Stomach smooth muscle (tissue), 2 donors: ENCODE data around the gene PDE4B.
"Not testable (repeated sequence)": the region's sequence is repeated elsewhere in the genome, so short reads cannot be mapped to it uniquely, and the experiment has no call there.

ENCODE experiments used
- H3K27ac ChIP-seq: one replicate; pipeline ENCODE4 v1.7.0; 2013; ENCODE audit warnings: mild to moderate bottlenecking, low read length, inconsistent platforms
- H3K27me3 ChIP-seq, 2 donors: one replicate each; pipeline ENCODE4 v1.7.0; 2013; ENCODE audit warnings: low read length in 2 of 2; ENCODE audit not compliant: insufficient read depth in 2 of 2, control insufficient read depth in 1 of 2
- H3K36me3 ChIP-seq, 2 donors: one replicate each; pipeline ENCODE4 v1.7.0; 2013; ENCODE audit warnings: low read length in 2 of 2; ENCODE audit not compliant: control insufficient read depth in 2 of 2, insufficient read depth in 2 of 2
- H3K4me1 ChIP-seq: one replicate; pipeline ENCODE4 v1.7.0; 2013; ENCODE audit warnings: low read length; ENCODE audit not compliant: control insufficient read depth, insufficient read depth
- H3K4me3 ChIP-seq, 2 donors: one replicate each; pipeline ENCODE4 v1.7.0; 2013; ENCODE audit warnings: low read length in 2 of 2
- H3K9ac ChIP-seq, 2 donors: one replicate each; pipeline ENCODE4 v1.7.0; 2013; ENCODE audit warnings: low read length in 2 of 2, mild to moderate bottlenecking in 1 of 2
- H3K9me3 ChIP-seq, 2 donors: one replicate each; pipeline ENCODE4 v1.7.0; 2013; ENCODE audit warnings: low read length in 2 of 2; ENCODE audit not compliant: control insufficient read depth in 2 of 2
- donor health status: healthy.
- donor health status: Pancreatic carcinoma.

The PDE4B gene

DNA sequence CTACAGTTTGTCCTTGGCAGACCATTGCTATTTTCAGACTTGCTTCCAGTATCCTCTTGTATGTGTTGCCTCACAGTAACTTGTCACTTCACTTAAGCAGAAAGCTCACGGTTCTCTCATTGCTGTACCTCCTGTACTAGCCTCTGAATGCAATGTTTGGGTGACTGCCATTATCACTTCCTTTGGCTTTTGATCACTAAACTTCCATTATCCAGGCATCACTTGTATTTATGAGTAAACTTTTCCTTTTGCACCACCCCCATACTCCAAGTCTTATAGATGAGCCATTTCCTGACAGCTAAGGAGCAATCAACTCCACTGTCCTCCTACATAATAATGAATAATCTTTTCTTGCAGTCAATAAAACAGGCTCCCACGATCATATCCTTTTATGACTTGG, 255.3 kb downstream of the PDE4B start:
- Histone ChIP-seq H3K9me3 (no peaks in the 10 kb centered on the region), H3K27me3 (no peaks in the 10 kb centered on the region), H3K9ac (no peak overlapping the region), H3K36me3 (no peaks in the 10 kb centered on the region), H3K4me3 (no peak overlapping the region), H3K4me1 (no peaks in the 10 kb centered on the region), H3K27ac (no peak overlapping the region)

DNA sequence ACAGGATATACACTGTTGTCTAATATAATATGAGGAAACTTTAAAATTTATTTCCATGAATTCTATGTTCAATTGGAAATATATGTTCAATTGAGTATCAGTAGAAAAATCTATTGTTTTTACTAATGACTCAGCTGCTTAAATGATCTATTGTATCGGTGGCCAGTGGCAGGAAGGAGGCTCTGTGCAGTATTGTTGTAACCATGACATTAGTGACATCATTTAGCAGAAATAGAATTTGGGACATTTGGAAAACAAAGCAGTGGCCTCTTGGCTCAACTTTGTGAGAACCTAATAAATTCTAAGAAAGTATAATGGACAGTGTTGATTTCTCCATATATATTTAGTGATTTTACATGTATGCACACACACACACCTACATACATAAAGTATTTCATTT, 257.4 kb downstream of the PDE4B start:
- H3K4me1 ChIP-seq, result no peaks in the 10 kb centered on the region
- H3K4me3 ChIP-seq, result no peak overlapping the region
- H3K9me3 ChIP-seq, result no peaks in the 10 kb centered on the region
- no peaks in the 10 kb centered on the region for H3K36me3 ChIP-seq
- no peak overlapping the region for H3K27ac ChIP-seq
- H3K27me3 ChIP-seq, result no peaks in the 10 kb centered on the region
- H3K9ac ChIP-seq, result no peak overlapping the region

DNA sequence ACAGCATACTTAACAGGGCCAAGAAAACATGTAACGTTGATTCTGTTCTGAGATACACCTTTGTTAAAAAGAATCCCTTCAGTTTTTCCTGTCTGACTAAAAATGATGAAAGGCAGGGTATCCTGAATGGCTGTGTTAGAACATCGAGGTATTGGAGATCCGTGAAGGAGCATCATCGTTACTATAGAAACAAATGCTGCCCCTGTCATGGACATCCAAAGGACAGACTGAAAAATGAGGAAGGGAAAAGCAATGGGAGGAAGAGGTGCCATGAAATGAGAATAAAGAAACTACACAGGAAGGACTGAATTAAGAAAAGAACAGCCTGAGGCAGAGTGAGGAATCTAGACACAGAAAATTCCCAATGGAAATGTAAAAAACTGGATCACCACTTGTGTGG, 257.9 kb downstream of the PDE4B start:
- H3K27me3 ChIP-seq, result no peaks in the 10 kb centered on the region
- no peaks in the 10 kb centered on the region for H3K36me3 ChIP-seq
- no peak overlapping the region for H3K9ac ChIP-seq
- no peak overlapping the region for H3K4me3 ChIP-seq
- H3K9me3 ChIP-seq, result no peaks in the 10 kb centered on the region
- H3K27ac ChIP-seq, result no peak overlapping the region
- H3K4me1 ChIP-seq, result no peaks in the 10 kb centered on the region

DNA sequence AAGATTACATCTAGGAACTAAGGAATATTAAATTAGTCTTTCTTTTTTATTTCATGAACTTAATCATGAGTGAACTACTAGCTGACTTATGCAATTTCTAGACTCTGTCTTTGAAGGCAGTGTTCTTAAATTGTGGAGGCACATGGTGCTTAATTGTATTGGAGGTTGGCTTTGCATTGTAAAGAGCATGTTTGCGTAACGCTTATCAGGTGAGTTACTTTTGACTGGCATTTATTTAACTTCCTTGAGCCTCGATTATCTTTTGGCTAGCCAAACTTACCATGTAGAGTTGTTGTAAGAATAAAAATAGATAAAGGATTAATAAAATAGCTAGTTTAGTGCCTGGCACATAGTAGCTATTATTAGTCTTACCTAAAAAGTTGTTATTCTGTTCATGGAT, 262.4 kb downstream of the PDE4B start:
- Histone ChIP-seq H3K9me3 (no peaks in the 10 kb centered on the region), H3K36me3 (no peaks in the 10 kb centered on the region), H3K27ac (no peak overlapping the region), H3K27me3 (no peaks in the 10 kb centered on the region), H3K4me1 (no peaks in the 10 kb centered on the region), H3K9ac (no peak overlapping the region), H3K4me3 (no peak overlapping the region)

DNA sequence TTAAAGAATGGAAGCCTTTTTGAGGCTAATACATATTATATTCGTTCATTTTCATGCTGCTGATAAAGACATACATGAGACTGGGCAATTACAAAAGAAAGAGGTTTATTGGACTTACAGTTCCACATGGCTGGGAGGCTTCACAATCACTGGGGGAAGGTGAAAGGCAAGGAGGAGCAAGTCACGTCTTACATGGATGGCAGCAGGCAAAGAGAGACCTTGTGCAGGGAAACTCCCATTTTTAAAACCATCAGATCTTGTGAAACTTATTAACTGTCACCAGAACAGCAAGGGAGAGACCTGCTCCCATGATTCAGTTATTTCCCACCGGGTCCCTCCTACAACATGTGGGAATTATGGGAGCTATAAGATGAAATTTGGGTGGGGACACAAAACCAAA, 264.8 kb downstream of the PDE4B start:
- H3K4me3 ChIP-seq, H3K4me1 ChIP-seq, H3K27me3 ChIP-seq, H3K9me3 ChIP-seq, H3K27ac ChIP-seq, H3K9ac ChIP-seq, H3K36me3 ChIP-seq: not testable (repeated sequence)

DNA sequence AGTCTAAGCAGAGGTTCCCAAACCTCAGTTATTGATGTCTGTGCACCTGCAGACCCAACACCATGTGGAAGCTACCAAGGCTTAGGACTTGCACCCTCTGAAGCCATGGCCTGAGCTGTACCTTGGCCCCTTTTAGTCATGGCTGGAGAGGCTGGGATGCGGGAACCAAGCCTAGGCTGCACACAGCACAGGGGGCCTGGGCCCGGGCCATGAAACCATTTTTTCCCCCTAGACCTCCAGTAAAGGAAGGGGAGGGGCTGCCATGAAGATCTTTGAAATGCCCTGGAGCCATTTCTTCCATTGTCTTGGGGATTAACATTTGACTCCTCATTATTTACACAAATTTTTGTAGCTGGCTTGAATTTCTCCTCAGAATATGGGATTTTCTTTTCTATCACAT, 265.9 kb downstream of the PDE4B start:
- Histone ChIP-seq H3K27me3 (no peaks in the 10 kb centered on the region), H3K4me3 (no peak overlapping the region), H3K27ac (no peak overlapping the region), H3K9ac (no peak overlapping the region), H3K4me1 (no peaks in the 10 kb centered on the region), H3K9me3 (no peaks in the 10 kb centered on the region), H3K36me3 (no peaks in the 10 kb centered on the region)

DNA sequence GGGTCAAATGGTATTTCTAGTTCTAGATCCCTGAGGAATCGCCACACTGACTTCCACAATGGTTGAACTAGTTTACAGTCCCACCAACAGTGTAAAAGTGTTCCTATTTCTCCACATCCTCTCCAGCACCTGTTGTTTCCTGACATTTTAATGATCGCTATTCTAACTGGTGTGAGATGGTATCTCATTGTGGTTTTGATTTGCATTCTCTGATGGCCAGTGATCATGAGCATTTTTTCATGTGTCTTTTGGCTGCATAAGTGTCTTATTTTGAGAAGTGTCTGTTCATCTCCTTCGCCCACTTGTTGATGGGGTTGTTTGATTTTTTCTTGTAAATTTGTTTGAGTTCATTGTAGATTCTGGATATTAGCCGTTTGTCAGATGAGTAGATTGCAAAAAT, 274.5 kb downstream of the PDE4B start:
- H3K27ac ChIP-seq, H3K36me3 ChIP-seq, H3K4me1 ChIP-seq, H3K4me3 ChIP-seq, H3K9me3 ChIP-seq, H3K27me3 ChIP-seq, H3K9ac ChIP-seq: not testable (repeated sequence)

DNA sequence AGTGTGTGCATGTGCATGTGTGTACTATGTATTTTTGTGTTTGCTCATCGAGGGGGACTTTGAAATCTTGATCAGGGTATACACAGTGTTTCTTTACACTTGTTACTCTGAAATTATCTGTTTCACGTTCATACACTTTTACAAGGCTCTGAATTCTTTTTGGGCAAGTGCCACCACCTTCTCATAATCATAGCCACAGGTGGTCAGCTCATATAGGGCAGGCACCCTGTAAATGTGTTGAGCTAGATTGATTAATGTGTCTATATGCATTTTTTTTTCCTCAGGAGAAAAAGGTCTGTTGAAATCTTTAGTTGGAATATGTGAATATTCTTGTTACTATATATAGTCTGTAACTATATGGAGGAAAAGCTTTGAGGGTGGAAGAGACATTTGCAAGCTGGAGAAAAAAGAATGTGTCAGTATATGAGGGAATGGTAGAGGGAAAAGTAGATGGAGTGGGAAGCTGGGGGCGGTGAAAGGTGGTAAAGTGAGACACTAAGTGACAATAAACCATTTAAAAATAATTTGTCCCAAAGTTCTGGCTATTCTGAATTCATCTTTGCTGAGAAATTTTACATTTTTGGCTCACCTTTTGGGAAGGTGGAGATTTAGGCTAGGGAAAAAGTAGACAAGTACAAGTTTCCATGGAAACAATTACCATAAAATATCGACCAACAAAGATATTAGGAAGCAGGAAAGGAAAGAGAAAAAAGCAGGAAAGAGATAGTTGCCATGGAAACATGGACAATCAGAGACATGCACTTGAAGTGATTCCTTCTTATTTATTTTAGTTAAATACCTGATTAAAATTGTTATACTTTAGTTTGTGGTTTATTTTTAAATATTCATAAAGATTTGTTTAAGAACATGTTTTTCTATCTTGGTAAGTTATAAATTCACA, 277.5 kb downstream of the PDE4B start:
- Histone ChIP-seq H3K9ac (no peak overlapping the region), H3K4me1 (no peaks in the 10 kb centered on the region), H3K27ac (no peak overlapping the region), H3K27me3 (no peaks in the 10 kb centered on the region), H3K4me3 (no peak overlapping the region), H3K36me3 (no peaks in the 10 kb centered on the region), H3K9me3 (no peaks in the 10 kb centered on the region)

DNA sequence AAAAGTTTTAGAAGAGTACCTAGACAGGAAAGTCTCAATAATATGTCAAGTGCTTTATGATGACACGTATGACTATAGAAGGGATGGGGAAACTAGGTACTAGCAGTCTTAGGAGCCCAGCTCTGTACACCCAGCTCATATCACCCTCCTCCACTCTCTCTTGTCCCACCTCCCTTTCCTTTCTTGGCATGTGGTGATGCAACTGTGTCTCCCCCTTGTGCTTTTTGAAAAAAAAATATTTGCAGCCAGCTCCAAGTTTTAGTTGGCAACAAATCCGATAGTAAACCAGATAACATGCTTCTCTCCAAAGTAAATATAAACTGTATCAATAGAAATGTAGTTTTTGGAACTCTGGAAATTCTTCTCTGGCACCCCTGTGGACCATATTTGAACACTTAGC, 280.7 kb downstream of the PDE4B start:
- Histone ChIP-seq H3K9me3 (no peaks in the 10 kb centered on the region), H3K36me3 (no peaks in the 10 kb centered on the region), H3K9ac (no peak overlapping the region), H3K27ac (no peak overlapping the region), H3K27me3 (no peaks in the 10 kb centered on the region), H3K4me1 (no peaks in the 10 kb centered on the region), H3K4me3 (no peak overlapping the region)

DNA sequence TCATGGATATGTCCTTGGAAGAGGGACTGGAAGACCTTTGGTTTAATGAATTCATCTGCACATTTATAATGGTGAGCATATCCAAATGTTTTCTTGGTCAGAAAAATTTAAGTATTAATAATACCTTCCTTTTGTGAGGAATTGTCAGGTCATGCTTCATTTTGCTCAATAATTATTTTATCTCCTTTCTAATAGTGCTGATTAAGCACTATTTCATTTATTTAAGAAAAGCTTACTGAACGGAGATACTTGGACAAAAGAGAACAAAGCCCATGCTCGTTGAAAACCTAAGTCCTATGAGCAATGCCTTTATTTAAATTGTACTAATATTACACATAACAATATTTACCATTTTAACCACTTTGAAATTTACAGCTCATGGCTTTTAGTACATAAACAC, 281.5 kb downstream of the PDE4B start:
- H3K27ac ChIP-seq, result no peak overlapping the region
- no peaks in the 10 kb centered on the region for H3K36me3 ChIP-seq
- H3K27me3 ChIP-seq, result no peaks in the 10 kb centered on the region
- no peak overlapping the region for H3K4me3 ChIP-seq
- H3K4me1 ChIP-seq, result no peaks in the 10 kb centered on the region
- no peak overlapping the region for H3K9ac ChIP-seq
- no peaks in the 10 kb centered on the region for H3K9me3 ChIP-seq

DNA sequence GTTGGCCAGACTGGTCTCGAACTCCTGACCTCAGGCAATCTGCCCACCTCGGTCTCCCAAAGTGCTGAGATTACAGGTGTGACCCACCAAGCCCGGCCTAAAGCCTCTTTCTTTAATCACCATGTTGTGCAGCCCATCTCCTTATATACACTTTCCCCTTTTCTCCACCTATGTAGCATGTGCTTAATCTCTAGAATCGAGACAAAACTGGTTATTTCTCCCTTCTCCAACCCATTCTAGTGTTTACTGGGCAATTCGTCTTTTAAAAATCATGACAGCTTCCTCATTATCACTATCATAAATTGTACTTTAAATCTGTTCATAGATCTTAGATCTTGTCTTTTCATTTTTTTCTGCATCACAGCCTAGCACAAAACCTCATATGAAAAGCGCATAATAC, 285.7 kb downstream of the PDE4B start:
- no peak overlapping the region for H3K9ac ChIP-seq
- H3K4me1 ChIP-seq, result no peaks in the 10 kb centered on the region
- no peaks in the 10 kb centered on the region for H3K36me3 ChIP-seq
- no peaks in the 10 kb centered on the region for H3K9me3 ChIP-seq
- H3K4me3 ChIP-seq, result no peak overlapping the region
- no peak overlapping the region for H3K27ac ChIP-seq
- no peaks in the 10 kb centered on the region for H3K27me3 ChIP-seq
